ENCODE results near the gene SLC16A7. TPM values are rescaled to one million over a fixed set of nuclear protein-coding genes. Genes with fewer than 3 reads are reported as not detected.

Gene SLC16A7
- total RNA-seq, 1 donor = 53.2 TPM

- Histone ChIP-seq H3K27me3 (ENCODE audit: insufficient read depth, low read length) (no peaks in the 10 kb centered on the region), H3K27ac (ENCODE audit: low read depth, low read length) (no peak overlapping the region), H3K79me2 (ENCODE audit: insufficient read depth, low read length) (no peaks in the 10 kb centered on the region), H3K36me3 (ENCODE audit: insufficient read depth, low read length) (no peaks in the 10 kb centered on the region), H3K4me2 (ENCODE audit: insufficient read depth, low read length) (no peak overlapping the region), H3K4me3 (ENCODE audit: insufficient read depth, low read length) (no peak overlapping the region), H3K9me3 (ENCODE audit: low read depth, low read length) (no peaks in the 10 kb centered on the region), H4K20me1 (ENCODE audit: insufficient read depth, low read length) (no peaks in the 10 kb centered on the region), H2AFZ (ENCODE audit: low read length) (no peak overlapping the region), H3K4me1 (ENCODE audit: insufficient read depth, low read length) (no peaks in the 10 kb centered on the region)
- no peak for TF ChIP-seq CTCF (IDR thresholded peaks at IDR 0.05; ENCODE audit: extremely low read depth, low read depth, low read length)
- no peak for DNase-seq (ENCODE audit: insufficient read length, low spot score, missing footprints)
These were observed 76.4 kb downstream of the SLC16A7 start for GRCh38 chr12:59672273-59672672.

- H3K4me3 ChIP-seq (ENCODE audit: insufficient read depth, low read length) = no peak overlapping the region
- peaks cover 1% of the 10 kb centered on the region for H3K9me3 ChIP-seq (ENCODE audit: low read depth, low read length)
- H3K36me3 ChIP-seq (ENCODE audit: insufficient read depth, low read length) = no peaks in the 10 kb centered on the region
- no peak overlapping the region for H3K4me2 ChIP-seq (ENCODE audit: insufficient read depth, low read length)
- TF ChIP-seq CTCF (IDR thresholded peaks at IDR 0.05; ENCODE audit: extremely low read depth, low read depth, low read length) = no peak
- no peaks in the 10 kb centered on the region for H3K4me1 ChIP-seq (ENCODE audit: insufficient read depth, low read length)
- no peak for DNase-seq (ENCODE audit: insufficient read length, low spot score, missing footprints)
- no peaks in the 10 kb centered on the region for H4K20me1 ChIP-seq (ENCODE audit: insufficient read depth, low read length)
- no peaks in the 10 kb centered on the region for H3K79me2 ChIP-seq (ENCODE audit: insufficient read depth, low read length)
- no peak overlapping the region for H2AFZ ChIP-seq (ENCODE audit: low read length)
- no peaks in the 10 kb centered on the region for H3K27me3 ChIP-seq (ENCODE audit: insufficient read depth, low read length)
- no peak overlapping the region for H3K27ac ChIP-seq (ENCODE audit: low read depth, low read length)
These were observed 79.6 kb downstream of the SLC16A7 start for GRCh38 chr12:59675461-59675860.

GRCh38 chr12:59677857-59678256 is 82.0 kb downstream of the SLC16A7 start:
- no peaks in the 10 kb centered on the region for H3K36me3 ChIP-seq (ENCODE audit: insufficient read depth, low read length)
- DNase-seq (ENCODE audit: insufficient read length, low spot score, missing footprints) = no peak
- H3K79me2 ChIP-seq (ENCODE audit: insufficient read depth, low read length) = no peaks in the 10 kb centered on the region
- no peaks in the 10 kb centered on the region for H3K27me3 ChIP-seq (ENCODE audit: insufficient read depth, low read length)
- H3K4me1 ChIP-seq (ENCODE audit: insufficient read depth, low read length) = no peaks in the 10 kb centered on the region
- peaks cover 1% of the 10 kb centered on the region for H3K9me3 ChIP-seq (ENCODE audit: low read depth, low read length)
- TF ChIP-seq CTCF (IDR thresholded peaks at IDR 0.05; ENCODE audit: extremely low read depth, low read depth, low read length) = no peak
- no peaks in the 10 kb centered on the region for H4K20me1 ChIP-seq (ENCODE audit: insufficient read depth, low read length)
- no peak overlapping the region for H3K4me2 ChIP-seq (ENCODE audit: insufficient read depth, low read length)
- H3K27ac ChIP-seq (ENCODE audit: low read depth, low read length) = no peak overlapping the region
- no peak overlapping the region for H2AFZ ChIP-seq (ENCODE audit: low read length)
- H3K4me3 ChIP-seq (ENCODE audit: insufficient read depth, low read length) = no peak overlapping the region

- no peaks in the 10 kb centered on the region for H3K27me3 ChIP-seq (ENCODE audit: insufficient read depth, low read length)
- H3K4me2 ChIP-seq (ENCODE audit: insufficient read depth, low read length) = no peak overlapping the region
- H3K27ac ChIP-seq (ENCODE audit: low read depth, low read length) = no peak overlapping the region
- H3K79me2 ChIP-seq (ENCODE audit: insufficient read depth, low read length) = no peaks in the 10 kb centered on the region
- peaks cover 1% of the 10 kb centered on the region for H3K9me3 ChIP-seq (ENCODE audit: low read depth, low read length)
- no peak overlapping the region for H2AFZ ChIP-seq (ENCODE audit: low read length)
- H3K36me3 ChIP-seq (ENCODE audit: insufficient read depth, low read length) = no peaks in the 10 kb centered on the region
- no peaks in the 10 kb centered on the region for H3K4me1 ChIP-seq (ENCODE audit: insufficient read depth, low read length)
- no peaks in the 10 kb centered on the region for H4K20me1 ChIP-seq (ENCODE audit: insufficient read depth, low read length)
- no peak overlapping the region for H3K4me3 ChIP-seq (ENCODE audit: insufficient read depth, low read length)
- DNase-seq (ENCODE audit: insufficient read length, low spot score, missing footprints) = no peak
- no peak for TF ChIP-seq CTCF (IDR thresholded peaks at IDR 0.05; ENCODE audit: extremely low read depth, low read depth, low read length)
These were observed 83.1 kb downstream of the SLC16A7 start for GRCh38 chr12:59678759-59679411.
